NCI-H748 (cell line): ENCODE results near the gene SRC.

Experiments
- DNase-seq: peaks from one replicate; lab custom pipeline; 2025; ENCODE audit not compliant: unreplicated experiment; lab: John Stamatoyannopoulos, UW

Gene SRC

DNA sequence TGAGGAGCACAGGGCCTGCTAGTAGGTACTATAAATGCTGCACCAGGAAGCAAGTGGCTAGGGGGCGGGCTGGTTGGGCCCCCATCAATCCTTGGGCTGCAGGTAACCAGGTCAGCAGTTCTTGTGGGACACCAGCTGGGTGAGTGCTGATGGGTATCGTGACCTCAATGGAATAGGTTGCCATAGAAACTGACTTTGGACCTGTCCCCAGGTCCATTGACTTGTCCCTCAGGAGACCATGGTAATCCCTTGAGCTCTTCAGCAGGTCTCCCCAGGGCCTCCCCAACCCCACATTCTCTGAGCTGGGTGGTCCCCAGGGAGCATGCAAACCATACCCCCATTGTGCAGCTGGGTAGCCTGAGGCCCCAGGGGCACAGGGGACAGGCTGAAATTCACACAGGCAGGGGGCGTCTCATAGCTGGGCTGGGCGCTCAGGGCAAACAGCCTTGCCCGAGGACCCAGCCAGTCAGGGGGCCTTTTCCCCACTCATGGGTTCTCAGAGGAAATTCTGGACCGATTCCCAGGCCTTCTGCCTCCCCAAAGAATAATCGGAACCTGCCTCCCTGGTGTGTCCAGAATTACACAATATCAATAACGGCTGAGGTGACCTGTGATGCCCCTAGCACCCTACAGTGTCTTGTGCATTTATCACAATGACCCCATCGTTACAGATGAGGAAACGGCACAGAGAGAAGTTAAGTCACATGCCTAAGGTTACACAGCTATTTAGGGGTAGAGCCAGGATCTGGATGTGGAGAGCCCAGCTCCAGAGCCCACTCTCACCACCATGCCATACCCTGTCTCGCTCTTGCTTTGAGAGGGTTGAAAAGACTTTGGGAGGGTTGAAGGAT, 35.9 kb downstream of the SRC start:
- DNase-seq, result no peak

DNA sequence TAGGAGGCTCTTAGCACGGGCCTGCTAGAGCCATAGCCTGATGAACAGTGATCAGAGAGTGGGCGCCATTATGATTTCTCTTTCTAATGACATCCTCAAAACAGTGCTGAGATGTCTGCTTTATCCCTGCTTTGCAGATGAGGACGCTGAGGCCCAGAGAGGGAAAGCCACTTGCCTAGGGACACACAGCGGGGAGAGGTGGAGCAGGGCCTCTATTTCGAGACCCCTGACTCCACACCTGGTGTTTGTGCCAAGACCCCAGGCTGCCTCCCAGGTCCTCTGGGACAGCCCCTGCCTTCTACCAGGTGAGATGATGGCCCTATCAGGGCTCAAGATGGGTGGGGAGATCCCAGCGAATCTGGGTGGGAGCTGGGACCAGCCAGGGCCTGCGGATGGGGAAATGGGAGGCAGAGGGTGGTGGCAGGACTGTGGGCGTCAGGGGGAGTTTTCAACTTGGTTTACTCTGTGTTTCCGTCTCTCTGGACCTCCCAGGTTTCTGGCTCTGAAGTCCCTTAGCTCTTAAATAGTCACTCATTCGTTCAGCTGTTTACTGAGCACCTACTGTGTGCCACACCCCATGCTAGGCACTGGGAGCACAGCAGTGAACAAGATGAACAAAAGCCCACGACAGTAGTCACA, 36.7 kb downstream of the SRC start:
- DNase-seq, result no peak

DNA sequence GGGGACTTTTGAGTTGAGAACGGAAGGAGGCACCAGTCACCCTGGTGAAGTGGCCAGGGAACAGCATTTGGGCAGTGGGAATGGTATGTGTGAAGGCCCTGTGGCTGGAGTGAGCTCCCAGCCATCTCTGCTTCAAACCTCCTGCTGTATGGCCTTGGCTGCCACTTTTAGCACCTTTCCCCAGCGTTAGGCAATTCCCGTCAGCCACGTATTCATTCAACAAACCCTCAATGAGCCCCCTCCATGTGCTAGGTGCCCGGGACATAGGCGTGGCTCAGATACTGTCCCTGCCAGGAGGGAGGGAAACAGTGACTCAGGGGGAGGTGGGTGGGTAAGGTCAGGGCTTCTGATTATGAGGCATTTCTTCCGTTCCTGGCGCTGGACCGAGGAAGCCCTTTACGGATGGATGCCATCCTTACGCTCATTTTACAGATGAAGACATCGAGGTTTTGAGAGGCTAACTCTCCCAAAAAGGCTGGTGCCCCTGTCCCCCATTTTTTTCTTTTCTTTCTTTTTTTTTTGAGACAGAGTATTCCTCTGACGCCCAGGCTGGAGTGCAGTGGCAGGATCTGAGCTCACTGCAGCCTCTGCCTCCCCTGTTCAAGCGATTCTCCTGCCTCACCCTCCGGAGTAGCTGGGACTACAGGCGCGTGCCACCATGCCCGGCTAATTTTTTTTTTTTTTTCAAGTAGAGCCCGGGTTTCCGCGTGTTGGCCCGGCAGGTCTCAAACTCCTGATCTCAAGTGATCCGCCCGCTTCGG, 37.5 kb downstream of the SRC start:
- no peak for DNase-seq

DNA sequence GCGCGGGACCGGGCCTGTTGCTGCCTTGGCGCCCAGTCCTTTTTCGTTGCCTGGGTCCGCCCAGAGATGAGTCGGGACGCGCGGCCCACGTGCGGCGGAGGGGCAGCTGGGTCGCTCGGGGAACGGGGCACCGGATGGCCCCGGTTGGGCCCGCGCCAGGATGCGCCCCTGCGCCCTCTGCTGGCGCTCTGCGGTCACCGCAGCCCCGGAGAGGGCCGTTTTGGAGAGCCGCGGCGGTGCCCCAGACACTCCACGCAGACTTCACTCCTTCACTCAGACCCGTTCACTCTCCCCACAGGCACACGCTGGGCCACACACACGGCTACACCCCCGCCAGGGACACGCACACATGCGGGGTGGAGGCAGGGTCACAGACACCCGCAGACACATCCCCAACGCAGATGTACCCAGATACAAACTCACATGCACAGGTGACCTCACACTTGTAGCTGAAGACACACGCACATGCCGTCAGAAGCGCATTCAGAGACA, 38.8 kb downstream of the SRC start:
- DNase-seq, result peak; percentile 20

DNA sequence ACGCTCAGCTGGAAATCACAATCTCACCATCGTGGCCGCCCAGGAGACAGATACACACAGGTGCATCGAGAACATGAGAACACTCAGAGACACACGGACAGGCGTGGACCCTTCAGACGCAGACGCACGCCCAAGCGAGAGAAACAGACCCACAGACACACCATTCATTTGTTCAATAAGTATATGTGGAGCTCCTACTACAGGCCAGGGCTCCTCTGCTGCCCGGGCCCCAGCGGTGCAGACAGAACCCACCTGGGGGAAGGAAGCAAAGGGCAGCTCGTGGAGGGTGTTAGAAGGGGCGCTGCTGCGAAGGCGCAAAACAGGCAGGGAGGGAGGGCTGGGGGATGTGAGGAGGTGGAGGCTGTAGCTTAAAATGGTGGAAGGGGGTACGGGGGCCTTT, 39.2 kb downstream of the SRC start:
- DNase-seq, result no peak

DNA sequence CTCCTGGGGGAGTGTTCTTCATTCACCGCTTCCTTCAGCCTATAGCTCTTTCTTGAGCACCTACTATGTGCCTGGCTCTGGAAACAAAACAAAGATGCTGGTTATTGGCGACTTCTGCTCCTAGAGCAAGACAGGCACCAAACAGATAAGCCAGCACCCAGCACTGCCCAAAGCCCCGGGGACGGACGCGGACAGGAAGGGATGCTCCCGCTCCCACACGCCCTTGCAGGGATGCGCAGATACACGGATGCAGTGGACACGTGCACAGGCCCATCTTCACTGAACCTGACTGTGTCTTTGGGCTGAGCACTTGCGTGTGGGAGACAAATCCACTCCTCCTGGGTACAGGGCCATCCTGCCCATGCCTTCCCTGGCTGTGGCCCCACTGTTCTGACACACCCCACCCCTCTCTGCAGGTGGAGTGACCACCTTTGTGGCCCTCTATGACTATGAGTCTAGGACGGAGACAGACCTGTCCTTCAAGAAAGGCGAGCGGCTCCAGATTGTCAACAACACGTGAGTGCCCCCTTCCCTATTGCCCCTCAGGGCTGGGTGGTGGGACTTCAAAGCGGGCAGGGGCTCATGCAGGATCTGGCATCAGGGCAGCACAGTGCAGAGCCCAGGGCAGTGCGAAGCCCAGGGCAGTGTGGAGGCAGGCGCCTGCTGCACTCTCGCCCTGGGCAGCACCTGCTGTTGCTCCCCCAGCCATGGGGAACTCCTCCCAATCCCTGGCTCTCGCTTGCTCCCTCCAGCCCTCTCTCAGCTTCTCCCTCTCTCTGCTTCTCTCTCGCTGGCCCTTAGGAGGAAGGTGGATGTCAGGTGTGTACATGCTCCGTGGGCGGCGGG, 39.9 kb downstream of the SRC start:
- DNase-seq, result no peak

DNA sequence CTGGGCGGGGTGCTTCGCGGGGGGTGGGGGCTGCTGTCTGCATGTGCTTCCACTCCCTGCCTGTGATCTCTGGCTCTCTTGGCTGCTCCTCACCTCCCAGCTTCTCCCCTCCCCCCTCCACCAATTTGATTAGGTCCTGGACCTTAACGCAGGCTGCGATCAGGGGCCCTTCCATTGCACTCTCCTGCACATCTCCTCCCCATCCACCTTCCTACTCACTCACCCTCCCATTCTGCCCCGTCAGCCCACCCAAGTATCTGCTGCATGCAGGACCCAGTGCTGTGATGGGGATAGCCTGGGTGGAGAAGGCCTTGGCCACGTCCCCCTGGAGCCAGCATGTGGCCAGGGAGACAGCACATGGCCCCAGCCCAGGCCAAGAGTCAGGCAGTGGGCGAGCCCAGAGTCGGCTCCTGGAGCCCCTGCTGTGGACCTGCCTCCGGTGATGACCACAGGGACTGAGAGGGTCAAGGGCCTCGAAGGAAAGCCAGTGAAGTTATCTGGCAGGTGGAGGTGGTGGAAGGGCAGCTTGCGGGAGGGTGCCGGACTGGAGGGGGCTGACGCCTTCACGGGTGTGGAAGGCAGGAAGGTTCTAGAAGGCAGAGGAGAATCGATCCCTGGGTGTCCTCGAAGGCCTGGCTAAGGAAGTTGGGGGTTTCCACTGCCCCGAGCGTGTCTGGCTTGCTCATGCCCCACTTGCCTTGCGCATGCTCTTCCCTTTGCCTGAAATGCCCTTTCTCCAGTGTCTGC, 40.7 kb downstream of the SRC start:
- no peak for DNase-seq

DNA sequence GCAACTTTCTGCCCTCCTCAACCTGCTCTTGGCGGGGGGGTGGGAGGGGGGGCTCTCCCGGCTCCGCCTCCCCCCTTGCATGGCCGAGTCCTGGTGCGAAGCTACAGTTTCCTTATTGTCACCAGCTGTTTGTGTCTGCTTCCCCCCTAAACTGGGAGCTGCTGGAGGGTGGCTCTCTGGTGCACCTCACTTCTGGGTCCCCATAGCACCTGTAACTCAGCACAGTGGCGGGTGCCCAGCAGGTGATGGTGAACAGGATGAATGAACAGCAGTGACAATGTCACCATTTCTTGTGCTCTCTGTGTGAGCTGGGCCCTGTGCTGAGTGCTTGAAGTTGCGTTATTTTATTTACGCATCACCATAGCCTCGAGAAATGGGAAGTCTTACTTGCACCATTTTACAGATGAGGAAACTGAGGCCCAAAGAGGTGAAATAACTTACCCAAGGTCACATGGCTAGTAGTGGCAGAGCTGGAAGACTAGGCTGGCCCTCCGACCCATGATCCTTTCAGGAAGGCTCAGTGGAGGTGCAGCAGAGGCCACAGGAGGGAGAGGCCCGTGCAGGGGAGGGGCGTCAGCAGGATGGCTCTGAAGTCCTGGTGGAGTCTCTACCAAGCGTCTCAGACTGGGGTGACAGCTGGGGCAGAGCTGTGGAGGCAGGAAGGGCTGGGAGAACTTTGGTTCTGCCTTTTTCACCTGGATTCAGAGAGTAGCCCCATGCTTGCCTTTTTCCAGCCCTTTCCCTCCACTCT, 41.8 kb downstream of the SRC start:
- no peak for DNase-seq

DNA sequence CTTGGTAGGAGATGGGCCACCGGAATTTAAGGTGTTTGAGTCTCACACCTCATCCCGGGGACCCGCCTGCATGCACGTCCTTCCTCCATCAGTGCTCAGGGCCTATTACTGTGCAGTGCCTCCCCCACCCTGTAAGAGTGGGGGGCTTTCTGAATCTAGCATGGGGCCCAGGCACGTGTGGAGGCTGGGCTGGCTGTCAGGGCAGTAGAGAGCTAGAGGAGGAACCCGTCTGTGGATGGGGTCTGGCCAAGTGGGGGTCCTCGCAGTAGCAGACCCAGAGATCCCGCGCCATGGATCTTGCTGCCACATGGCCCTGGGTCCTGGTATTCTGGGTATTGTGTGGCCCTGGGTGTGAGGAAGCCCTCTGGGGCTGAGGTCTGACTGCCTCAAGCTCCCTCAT, 42.9 kb downstream of the SRC start:
- no peak for DNase-seq

DNA sequence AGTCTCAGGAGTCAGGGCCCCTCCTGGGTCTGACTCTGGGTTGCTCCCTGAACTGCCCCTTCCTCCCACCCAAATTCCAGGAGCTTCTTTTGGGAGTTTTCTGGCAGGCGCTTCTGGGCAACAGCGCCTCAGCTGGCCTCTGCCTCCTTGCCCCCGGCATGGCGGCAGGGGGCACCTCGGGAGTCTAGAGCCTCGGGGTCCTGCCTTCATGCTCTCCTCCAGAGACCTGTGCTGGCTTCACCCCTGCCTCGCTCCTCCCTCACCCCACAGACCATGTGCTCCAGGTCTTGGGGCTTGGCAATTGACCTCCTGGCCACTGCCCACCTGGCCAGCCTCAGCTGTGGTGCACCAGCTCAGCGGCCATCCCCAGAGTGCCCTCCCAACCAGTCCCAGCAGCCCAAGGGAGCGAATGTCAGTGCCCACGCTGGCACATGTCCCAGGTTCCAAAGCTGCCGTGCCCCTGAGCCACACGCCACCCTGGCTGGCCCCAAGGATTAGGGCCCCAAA, 43.4 kb downstream of the SRC start:
- DNase-seq, result no peak

DNA sequence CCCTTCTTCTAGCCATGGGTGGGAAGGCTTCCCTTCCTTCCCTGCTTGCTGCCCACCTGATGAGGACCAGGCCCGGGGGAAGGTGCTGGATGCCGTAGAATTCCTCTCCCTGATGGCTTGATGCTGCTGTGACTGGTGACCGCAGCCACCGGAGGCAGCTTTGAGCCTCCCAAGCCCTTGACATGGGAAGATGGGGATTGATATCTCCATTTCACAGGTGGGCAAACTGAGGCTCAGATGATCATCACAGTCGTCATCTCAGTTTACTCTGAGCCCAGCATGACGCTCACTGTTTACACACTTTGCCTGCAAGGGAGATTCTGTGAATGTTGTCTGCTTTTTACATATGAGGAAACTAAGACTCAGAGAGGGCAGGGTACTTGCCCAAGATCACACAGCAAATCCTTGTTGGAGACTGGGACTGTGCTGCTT, 43.9 kb downstream of the SRC start:
- DNase-seq, result no peak

DNA sequence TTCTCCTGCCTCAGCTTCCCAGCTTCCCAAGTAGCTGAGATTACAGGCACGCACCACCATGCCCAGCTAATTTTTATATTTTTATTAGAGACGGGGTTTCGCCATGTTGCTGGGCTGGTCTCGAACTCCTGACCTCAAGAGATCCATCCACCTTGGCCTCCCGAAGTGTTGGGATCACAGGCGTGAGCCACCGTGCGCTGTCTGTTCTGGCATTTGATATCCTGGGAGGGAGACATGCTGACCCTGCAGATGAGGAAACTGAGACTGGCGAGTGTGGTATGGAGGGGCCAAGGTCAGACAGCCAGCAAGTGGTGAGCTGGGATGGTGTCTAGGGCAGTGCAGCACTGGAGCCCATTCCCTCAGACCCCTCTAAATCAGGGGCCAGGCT, 44.6 kb downstream of the SRC start:
- DNase-seq, result no peak

DNA sequence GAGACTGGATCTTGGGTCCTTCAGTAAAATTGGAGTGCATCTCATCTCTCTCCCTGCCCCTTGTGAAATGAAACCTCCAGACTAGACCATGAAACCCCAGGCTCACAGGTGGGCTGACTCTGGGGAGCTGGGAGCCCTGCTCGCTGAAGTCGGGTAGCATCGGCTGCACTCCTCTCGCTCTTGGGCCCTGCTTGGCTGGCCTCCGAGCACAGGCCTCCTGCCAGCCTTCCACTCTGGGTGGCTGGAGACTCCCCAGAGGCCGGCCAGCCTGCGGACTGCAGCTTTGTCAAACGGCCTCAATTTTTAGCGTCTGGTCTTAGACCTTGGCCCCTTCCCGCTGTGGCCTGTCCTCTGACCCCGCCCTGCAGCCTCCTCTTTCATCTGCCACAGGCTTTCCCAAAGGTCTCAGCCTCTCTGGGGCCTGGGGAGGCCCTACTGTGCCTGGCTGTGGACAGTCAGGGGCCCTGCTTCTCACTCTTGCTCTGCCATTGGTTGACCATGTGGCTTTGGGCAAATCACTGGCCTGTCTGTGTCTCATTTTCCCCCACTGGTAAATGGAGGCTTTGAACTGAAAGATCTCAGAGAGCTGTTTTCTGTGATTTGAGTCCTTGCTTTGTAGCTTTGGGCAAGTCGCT, 45.1 kb downstream of the SRC start:
- DNase-seq, result no peak

DNA sequence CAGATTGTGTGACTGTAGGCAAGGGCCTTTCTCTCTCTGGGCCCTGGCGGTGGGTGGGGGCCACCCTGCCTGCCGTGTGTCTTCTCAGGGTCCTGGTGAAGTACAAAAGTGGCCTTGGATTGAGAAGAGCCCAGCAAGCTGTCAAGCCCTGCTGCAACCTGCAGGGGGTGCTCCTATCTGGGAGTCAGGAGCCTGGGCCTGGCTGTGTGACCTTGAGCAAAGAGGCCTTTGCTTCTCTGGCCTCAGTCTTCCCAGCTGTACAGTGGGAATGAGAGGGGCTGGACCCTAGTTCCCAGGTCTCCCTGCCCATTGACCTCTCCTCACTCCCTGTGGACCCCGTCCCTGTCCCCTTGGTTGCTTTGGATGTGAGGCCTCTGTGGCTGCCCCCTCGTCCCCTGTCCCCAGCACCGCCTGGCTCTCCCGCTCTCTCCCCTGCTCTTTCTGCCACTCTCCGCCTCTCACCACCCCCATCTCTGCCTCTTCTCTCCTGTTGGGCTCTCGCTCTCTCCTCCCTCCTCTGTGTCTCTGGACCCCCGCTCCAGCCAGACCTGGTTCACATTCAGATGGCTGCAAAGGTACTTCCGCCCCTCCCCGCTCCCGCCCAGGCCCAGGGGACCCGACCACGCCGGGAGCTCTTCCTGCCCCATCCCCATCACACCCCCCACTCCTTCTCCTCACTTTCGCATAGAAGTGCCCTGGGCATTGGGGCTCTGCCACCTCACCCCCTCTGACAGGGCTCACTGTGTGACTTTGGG, 46.7 kb downstream of the SRC start:
- peak; percentile 19 for DNase-seq

DNA sequence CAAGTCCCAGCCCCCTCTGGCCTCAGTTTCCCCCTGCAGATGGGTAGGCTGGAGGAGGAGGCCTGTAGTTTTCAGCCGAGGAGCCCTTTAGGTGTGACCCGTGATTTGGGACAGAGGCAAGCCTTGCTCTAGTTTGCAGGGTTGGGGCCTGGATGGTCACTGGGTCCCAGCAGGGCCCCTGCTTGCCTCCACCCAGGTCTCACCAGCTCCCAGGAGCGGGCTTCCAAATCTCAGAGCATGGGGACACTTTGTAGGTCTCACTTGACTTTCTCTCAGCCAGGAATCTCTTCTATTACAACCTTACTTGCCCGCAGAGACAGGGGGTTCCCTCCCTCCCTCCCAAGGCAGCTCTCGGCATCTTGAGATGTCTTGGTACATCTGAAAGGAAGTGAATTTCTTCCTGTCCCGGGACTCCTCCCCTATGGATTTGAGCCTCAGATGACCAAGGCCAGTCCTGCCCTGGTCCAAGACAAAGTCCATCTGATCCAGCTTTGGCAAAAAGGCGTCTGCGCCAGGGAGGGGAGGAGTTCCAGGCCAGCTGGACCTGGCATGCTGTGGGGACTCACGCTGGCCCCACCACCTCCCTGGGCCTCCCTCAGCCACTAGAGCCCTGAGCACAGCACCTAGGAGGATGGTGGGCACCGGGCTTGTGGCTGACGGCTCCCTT, 47.4 kb downstream of the SRC start:
- DNase-seq, result no peak

DNA sequence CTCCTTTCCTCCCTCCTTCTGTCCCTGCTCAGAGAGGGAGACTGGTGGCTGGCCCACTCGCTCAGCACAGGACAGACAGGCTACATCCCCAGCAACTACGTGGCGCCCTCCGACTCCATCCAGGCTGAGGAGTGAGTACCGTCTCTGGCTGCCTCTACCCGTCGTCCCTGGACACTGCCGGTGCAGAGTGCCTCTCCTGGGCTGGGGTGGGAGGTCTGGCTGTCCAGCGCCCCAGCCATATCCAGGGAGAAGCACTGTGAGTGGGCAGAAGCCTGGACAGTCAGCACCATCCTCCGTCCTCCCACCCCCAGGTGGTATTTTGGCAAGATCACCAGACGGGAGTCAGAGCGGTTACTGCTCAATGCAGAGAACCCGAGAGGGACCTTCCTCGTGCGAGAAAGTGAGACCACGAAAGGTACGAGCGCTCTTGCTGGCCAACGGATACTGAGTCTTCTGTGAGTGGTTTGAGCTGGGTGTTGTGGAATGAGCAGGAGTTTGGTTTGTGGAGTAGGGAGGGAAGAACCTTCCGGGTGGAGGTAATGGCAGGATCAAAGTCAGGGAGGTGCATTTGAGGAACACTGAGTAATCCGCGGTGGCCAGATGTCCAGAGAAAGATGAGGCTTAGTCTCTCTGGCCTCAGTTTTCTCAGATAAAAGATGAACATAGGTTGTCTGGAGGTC, 48.1 kb downstream of the SRC start:
- no peak for DNase-seq
